ENCODE results near the gene ANKRD12.

ANKRD12 gene

GRCh38 chr18:9106800-9107584 is 29.6 kb upstream of the ANKRD12 start:
- no peak for DNase-seq

- DNase-seq, result no peak
Measured at GRCh38 chr18:9108911-9109310, 27.7 kb upstream of the ANKRD12 start.

- no peak for DNase-seq
Measured at GRCh38 chr18:9109523-9109922, 27.1 kb upstream of the ANKRD12 start.

- no peak for DNase-seq
Measured at GRCh38 chr18:9113468-9114149, 23.0 kb upstream of the ANKRD12 start.

GRCh38 chr18:9115984-9116383 is 20.6 kb upstream of the ANKRD12 start:
- peak; percentile 16 for DNase-seq

GRCh38 chr18:9117980-9118841 is 18.4 kb upstream of the ANKRD12 start:
- peak; percentile 30 for DNase-seq

GRCh38 chr18:9120796-9121195 is 15.8 kb upstream of the ANKRD12 start:
- no peak for DNase-seq

- DNase-seq, result no peak
Measured at GRCh38 chr18:9123520-9123919, 13.1 kb upstream of the ANKRD12 start.

GRCh38 chr18:9124824-9125223 is 11.8 kb upstream of the ANKRD12 start:
- no peak for DNase-seq

- DNase-seq, result no peak
Measured at GRCh38 chr18:9126337-9126736, 10.2 kb upstream of the ANKRD12 start.

- DNase-seq, result no peak
Measured at GRCh38 chr18:9130195-9130594, 6.4 kb upstream of the ANKRD12 start.

- DNase-seq, result no peak
Measured at GRCh38 chr18:9130806-9131205, 5.8 kb upstream of the ANKRD12 start.

GRCh38 chr18:9132628-9133027 is 4.0 kb upstream of the ANKRD12 start:
- no peak for DNase-seq

- DNase-seq, result no peak
Measured at GRCh38 chr18:9133225-9133624, 3.4 kb upstream of the ANKRD12 start.

GRCh38 chr18:9135081-9135911 is 1.3 kb upstream of the ANKRD12 start:
- no peak for DNase-seq

GRCh38 chr18:9135912-9136314 is 668 bp upstream of the ANKRD12 start:
- DNase-seq, result peak; percentile 14

GRCh38 chr18:9137168-9138066 is 836 bp downstream of the ANKRD12 start:
- DNase-seq, result peak; percentile 76

- no peak for DNase-seq
Measured at GRCh38 chr18:9139400-9140039, 2.9 kb downstream of the ANKRD12 start.

GRCh38 chr18:9140381-9140780 is 3.8 kb downstream of the ANKRD12 start:
- DNase-seq, result no peak

- DNase-seq, result no peak
Measured at GRCh38 chr18:9140984-9141383, 4.4 kb downstream of the ANKRD12 start.

- no peak for DNase-seq
Measured at GRCh38 chr18:9146224-9146623, 9.6 kb downstream of the ANKRD12 start.

Data from NCI-H226 (cell line).